ENCODE results near the gene DISC1.

DNA sequence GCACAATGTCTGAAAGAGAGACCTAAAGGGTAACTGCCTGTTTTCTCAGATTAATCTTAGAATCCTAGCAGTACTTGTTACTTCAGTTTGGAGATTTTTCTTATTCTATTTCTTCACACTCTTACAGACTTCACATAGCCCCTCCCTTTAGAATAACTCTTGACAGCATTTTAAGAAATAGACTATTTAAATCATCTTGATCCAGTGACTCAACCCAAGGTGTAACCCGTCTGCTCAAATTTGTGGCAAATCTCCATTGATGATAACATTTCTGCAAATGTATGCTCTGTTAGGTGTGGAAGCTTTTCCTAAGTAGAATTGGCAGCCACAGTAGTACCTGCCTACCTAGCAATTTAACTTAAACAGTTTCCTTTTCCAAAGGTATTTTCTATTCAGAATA is 391.2 kb downstream of the DISC1 start:
- no peak for TF ChIP-seq TAF1 (IDR thresholded peaks at IDR 0.05; ENCODE audit: low read depth)
- no peak for TF ChIP-seq ZBTB7A (IDR thresholded peaks at IDR 0.05; ENCODE audit: low read depth)
- no peak for TF ChIP-seq TEAD4 (IDR thresholded peaks at IDR 0.05)

Data from Ishikawa (cell line).